CMK (cell line): Measurements from ENCODE around the gene RNF7.
"Not testable (repeated sequence)": the region's sequence is repeated elsewhere in the genome, so short reads cannot be mapped to it uniquely, and the experiment has no call there.

Experiments
- DNase-seq: peaks from one replicate; pipeline ENCODE4 v3.0.0-alpha.2; 2010; ENCODE audit warnings: low read depth

The RNF7 gene

DNA sequence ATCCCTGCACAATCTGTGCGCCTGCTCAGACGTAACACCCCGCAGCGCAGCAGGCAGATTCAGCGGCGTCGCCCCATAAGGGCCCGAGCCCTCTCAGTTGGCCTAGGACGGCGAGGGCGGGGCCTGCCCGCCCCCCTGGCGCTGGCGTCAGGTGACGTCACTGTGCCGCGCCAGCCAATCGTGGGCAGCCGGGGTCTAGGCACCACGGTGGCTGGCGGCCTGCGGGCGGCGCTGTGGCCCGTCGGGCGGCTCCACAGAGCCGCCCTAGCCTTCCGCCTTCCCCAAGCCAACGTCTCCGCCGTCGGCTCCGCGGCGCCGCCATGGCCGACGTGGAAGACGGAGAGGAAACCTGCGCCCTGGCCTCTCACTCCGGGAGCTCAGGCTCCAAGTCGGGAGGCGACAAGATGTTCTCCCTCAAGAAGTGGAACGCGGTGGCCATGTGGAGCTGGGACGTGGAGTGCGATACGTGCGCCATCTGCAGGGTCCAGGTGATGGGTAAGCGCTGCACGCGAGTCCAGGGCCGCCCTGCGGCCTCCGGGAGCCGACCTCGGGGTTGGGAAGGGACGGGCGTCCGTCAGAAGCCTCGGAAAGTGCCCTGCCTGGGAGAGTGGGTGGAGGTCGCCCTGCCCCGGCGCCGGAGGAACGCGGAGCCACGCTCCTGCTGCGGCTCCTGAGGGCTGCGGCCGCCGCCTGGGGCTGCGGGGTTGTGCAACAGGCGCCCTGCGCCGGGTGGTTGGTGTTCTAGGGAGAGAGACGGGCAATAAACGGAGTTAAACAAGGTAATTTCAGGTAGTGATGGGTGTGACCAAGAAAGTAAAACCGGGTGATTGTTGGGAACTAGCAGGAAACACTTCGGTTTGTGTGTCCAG lies at the start of gene RNF7:
Gene RNF7, plus strand, starts transcription at position 277 of the 869 bp plus-strand sequence. Its CDS starts 44 bp downstream, at position 321.
- peak; percentile 87 for DNase-seq

DNA sequence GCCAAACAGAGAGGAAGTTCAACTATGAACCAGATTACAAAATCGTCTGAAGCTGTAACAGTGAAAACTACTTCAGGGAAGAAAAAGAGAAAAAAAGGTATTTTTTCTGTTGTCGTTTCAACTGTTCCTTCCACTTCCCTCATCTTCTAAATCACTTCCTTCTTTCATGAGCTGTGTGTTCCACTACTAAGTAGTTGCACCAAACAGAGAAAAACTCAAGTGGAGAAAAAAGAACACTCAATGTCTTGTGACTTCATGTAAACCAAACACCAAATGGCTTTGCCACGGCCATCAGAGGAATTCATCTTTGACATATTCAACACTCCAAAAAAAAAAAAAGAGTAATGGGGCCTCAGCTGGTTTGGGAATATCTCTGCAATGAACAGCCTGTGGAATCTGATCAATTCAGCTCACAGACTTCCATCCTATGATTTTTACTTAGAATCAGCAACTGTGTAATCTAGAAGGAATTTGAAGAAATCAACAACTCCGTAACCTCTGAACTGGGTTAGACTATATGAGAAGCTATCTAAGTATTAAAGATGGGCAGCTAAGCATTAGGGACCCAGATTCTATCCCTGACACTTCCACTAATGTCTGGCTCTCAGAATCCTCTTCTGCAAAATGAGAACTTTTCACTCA lies 47.5 kb upstream of the RNF7 start:
- no peak for DNase-seq

DNA sequence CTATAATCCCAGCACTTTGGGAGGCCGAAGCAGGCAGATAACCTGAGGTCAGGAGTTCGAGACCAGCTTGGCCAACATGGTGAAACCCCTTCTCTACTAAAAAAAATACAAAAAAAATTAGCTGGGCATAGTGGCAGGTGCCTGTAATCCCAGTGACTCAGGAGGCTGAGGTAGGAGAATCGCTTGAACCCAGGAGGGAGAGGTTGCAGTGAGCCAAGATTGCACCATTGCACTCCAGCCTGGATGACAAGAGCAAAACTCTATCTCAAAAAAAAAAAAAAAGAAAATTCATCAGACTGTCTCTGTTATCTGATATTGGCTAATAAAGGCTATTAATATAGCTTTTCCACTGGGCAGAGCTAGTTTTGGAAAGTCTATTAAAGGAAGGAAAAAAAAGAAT lies 46.6 kb upstream of the RNF7 start:
- DNase-seq: not testable (repeated sequence)

DNA sequence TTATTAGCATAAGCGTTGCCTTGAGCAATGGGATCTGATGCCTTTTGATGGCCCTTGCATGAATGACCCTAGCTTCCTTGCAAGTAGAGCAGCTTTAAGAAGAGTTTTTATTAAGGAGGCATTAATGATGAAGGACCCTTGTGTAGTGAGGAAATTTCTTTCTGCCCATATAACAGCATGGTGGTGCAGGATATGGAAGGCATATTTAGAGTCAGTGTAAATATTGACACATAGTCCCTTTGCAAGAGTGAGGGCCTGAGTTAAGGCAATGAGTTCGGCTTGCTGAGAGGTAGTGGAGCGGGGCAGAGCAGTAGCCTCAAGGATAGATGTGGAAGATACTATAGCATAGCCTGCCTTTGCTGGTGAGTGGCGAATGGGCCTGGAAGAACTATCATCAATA lies 45.1 kb upstream of the RNF7 start:
- not testable (repeated sequence) for DNase-seq

DNA sequence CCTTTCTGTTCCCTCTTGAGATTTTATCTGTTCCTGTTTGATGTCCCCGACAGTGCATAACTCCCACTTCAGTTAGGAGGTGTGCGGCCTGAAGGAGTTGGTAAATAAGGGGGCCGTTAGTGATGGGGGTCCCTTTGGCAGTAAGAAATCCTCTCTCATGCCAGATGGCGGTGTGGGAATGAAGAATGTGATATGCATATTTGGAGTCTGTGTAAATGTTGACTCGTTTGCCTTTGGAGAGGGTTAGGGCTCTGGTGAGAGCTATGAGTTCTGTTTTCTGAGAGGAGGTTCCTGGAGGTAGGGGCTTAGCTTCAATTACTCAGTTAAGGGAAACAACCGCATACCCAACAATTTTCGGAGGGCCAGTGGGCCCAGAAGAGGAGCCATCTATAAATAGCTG lies 38.8 kb upstream of the RNF7 start:
- DNase-seq: no peak

DNA sequence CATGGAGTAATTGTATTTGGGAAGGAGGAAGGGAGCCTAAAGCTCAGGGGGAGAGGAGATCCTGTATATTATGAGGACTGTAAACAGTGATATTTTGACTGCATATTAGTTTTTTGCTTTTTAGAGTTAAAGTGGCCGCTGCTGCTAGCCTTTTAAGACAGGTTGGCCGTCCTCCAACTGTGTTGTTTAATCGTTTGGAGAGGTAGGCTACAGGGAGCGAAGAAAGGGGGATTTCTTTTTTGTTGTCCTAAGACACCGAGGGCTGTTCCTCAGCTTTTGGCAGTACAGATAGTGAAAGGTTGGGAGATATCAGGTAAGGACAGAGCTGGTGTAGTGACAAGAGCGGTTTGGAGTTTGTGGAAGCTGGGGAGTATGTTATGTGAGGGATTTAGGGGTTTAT lies 38.2 kb upstream of the RNF7 start:
- DNase-seq: no peak

DNA sequence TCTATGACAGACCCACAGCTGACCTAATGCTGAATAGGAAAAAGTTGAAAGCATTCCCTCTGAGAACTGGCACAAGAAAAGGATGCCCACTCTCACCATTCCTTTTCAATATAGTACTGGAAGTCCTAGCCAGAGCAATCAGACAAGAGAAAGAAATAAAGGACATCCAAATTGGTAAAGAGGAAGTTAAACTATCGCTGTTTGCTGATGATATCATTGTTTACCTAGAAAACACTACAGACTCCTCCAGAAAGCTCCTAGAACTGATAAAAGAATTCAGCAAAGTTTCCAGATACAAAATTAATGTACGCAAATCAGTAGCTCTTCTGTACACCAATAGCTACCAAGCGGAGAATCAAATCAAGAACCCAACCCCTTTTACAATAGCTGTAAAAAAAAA lies 34.7 kb upstream of the RNF7 start:
- DNase-seq: not testable (repeated sequence)

DNA sequence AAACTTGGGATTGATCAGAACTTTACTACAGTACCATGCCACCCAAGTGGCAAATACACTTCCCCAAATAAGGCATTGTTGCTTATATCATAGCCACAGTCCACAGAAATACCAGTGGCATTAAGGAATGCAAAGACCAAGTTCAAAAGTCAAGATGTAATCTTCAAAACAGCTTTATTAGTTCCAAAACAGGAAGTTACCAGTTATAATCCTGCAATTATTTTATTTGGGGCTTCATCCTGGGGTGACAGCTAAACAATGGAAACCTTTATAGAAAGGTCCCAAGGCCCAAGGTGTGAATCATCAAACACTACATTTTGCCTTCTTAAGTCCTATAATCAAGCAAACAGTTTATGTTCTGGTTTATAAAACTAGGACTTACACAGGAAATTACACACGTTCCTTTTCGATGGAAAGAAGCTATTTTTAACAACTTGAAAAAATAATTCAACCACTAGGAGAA lies 30.3 kb upstream of the RNF7 start:
- no peak for DNase-seq

DNA sequence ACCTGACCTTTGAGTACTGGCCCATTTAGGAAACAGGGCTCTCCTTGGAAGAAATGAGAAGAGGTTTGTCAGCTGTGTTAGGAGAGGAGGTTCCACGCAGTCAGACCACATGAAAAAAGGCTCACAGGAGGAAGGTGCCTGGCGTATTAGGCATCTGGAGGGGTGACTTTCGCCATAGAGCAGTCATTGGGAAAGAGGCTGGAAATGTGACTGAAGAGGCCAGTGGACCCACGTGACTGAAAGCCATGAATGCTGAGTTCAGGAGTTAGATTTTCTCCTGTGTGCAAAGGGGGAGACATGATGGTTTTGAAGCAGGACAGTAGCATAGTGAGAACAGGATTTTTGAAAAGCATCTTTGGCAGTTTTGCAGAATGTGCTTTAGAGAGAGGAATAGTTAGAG lies 29.7 kb upstream of the RNF7 start:
- DNase-seq: no peak

DNA sequence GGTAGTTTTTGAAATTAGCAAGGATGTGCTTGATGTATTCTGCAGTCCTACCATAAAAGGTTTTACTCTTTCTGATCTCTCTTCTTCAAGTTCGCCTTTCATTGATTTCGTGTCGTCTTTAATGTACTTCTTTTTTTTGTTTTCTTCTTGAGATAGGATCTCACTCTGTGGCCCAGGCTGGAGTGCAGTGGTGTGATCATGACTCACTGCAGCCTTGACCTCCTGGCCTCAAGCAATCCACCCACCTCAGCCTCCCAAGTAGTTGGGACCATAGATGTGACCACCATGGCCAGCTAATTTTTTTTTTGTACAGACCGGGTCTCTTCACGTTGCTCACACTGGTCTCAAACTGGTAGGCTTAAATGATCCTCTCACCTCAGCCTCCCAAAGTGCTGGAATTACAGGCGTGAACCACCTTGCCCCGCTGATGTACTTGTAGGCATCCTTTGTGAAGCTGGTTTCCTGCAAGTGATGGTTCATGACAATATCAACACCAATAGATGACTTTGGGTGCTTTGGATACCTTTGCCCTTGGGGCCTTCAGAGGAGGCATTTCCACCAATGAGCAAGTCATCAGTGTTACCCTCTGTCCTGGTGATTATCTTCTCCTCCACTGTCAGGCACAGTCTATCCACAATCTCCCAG lies 28.9 kb upstream of the RNF7 start:
- no peak for DNase-seq

DNA sequence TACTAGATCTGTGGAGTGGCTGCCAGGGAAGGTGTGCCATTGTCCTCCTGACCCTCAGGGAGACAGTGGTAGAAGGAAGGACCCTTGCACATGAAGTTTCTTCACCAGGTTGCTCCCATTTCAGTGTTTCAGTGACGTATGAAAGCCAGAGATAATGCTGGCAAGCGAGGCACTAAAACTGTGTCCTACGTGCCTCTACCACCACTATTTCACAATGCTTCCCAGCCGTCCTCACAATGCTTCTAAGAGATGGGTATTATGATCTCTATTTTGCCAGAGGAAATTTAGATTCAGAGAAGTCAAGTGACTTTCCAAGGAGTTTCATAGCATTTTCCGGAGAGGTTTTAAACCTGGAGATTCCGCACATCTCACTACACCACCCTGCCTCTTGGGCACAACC lies 28.0 kb upstream of the RNF7 start:
- no peak for DNase-seq

DNA sequence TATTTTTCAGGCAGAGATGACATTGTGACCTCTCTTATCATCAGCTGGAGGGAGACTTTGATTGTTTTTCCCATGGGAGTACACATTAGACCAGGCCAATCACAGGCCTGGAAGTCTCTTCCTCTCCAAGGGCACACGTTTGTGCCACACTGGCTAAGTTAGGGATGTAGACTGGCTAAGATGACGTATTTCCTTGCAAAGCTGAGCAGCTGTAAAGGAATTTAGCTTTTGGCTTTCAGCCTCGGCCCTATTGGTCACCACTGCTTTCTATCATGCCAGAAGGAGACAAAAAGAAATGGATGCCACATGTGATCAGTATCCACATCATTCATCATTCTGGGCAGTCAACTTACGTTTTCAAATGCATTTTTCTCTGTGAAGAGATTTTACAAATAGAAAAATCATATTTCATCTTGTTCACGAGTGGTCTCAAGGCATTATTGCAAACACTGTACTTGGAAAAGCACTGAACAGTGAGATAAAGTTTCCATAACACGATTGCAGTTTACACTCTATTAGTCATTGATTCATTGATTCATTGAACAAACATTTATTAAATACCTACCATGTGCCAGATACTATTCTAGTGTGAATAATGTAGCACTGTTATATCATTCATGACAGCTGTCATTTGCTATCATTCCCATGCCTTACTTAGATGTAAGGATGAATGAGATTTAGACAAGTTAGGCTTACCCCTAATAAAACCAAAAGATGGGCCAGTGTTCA lies 27.0 kb upstream of the RNF7 start:
- no peak for DNase-seq

DNA sequence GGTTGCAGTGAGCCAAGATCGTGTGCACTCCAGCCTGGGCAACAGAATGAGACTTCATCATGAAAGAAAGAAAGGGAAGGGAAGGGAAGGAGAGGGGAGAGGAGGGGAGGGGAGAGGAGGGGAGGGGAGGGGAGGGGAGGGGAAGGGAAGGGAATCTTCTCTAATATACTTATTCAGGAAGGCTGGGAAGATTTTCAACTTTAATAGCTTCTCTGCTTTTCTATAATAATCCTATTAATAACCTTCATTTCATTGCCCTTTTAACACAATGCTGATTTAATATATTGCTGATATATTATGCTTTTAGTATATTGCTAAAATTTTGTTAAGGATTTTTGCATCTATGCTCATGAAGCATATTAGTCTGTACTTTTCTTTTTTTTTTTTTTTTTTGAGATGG lies 23.4 kb upstream of the RNF7 start:
- no peak for DNase-seq

DNA sequence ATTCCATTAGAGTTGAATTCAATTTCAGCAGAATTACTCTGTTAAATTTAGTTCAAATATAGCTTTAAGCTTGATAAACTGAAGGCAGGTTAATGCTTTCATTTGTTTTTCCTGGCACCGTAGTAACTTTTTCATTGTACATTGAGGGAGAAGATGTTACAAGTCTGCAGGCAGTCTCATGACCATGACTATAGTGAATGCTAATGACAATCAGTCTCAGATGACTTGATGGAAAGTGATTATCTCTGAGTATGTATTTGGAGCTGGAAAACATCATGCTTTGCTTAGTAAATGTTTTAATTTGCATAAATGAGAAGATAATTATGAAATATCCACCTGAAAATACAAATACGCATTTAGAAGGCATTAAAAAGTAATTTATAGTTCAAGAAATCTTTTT lies 16.0 kb upstream of the RNF7 start:
- DNase-seq: no peak

DNA sequence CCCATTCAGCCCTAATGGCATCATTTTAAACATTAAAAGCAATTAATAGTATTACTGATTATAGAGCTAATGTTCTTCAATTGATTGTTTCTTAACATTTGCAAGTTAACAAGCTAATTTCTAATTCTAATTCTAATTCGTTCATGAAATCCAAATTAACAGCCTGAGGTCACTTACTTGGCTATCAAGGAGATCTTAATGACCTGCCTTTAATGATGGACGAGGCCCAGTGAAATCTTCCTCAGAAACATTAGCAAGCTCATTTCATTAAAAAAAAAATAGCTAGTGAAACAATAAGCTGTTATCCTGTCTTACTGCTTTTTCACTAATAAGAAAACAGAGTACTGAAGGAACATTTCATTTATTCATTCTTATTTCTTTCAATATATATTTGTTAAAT lies 15.4 kb upstream of the RNF7 start:
- DNase-seq: no peak

DNA sequence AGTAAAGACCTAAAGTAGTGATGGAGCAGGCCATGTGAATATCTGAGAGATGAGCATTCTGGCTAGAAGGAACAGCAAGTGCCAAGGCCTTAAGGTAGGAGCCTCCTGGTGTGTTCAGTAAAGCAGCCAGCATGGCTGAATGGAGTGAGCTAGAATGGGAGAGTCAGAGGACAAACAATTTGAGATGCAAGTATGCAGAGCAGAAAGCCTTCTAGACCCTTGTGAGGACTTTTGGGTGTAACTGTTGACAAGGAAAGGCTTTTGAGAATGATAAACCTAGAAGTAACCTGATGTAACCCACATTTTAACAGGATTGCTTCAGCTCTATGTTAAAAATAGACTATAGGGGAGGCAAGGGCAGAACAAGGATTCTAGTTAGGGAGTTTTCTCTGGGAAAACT lies 14.8 kb upstream of the RNF7 start:
- DNase-seq: no peak

DNA sequence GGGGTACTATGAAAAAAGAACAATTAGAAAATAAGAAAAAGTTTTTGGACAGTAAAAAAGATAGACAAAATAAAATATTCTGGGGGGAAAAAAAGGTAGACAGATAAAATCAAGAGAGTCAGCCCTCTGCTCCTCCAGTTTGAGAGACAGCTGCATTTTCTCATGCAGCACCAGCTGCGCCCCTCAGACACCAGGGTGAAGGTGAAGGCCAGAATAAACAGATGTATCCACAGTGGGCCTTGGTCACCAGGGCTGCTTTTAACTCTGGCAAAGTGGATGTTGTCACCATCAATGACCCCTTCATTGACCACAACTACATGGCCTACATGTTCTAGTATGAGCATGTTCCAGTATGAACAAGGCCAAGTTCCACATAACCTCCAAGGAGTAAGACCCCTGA lies 13.9 kb upstream of the RNF7 start:
- DNase-seq: no peak

DNA sequence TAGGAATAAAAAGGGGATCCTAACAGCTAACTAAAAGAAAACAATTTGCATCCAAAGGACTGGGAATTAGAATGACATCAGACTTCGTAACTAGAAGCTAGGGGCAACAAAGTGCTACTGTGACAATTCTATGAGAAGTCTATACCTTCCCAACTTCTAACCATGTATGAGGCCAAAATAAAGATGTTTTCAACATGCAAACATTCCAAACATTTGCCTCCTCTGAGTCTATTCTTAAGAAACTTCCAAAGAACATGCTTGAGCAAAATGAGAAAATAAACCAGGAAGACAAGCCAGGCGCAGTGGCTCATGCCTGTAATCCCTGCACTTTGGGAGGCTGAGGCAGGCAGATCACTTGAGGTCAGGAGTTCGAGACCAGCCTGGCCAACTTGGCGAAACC lies 13.1 kb upstream of the RNF7 start:
- DNase-seq: no peak

DNA sequence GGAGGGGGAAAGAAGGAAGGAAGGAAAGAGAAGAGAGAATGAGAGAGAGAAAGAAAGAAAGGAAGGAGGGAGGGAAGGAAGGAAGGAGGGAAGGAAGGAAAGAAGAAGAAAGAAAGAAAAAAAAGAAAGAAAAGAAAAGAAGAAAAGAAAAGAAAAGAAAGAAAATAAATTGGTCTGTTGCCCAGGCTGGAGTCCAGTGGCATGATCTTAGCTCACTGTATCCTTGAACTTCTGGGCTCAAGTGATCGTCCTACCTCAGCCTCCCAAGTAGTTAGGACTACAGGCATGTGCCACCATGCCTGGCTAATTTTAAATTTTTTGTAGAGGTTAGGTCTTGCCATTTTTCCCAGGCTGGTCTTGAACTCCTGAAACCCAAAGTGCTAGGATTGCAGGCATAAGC lies 11.6 kb upstream of the RNF7 start:
- DNase-seq: no peak

DNA sequence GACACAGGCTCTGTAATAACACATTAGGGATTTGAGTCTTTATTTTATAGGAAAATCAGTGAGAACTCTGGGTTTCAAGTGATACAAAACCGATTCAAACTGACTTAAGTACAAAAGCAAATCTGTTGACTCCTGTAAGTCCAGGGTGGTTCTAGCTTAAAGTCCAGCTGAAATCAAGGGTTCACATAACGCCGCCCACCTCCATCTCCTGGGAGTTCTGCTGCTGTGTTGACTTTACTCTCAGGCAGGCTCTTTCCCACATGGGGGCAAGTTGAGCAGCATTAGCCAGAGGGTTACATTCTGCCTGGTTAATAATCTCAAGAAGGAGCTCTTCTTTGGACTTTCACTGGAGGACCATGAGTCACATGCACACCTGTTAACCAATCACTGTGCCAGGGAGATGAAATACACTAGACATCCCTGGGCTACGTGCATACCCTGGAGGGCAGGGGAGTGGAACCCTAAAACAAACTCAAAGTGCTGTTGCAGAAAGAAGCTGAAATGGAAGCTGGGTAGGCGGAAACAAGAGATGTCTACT lies 9.7 kb upstream of the RNF7 start:
- DNase-seq: no peak

DNA sequence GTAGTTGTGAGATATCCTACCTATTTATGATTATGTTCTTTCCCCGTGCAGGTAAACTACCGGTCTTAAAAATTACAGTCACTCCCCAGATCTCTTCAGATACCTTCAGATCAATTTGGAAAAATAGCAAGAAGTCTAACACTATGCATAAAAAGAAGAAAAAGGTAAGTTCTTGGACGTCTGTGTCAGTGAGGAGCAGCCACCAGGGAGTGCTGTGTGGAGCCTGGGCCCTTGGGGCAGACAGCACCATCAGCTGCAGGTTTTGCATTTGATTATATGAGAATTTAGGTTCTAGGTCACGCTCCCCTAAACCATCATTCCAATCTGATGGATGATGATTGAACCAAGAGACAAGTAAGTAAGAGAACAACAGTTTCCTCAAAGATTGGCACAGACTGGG lies 8.9 kb upstream of the RNF7 start:
- no peak for DNase-seq

DNA sequence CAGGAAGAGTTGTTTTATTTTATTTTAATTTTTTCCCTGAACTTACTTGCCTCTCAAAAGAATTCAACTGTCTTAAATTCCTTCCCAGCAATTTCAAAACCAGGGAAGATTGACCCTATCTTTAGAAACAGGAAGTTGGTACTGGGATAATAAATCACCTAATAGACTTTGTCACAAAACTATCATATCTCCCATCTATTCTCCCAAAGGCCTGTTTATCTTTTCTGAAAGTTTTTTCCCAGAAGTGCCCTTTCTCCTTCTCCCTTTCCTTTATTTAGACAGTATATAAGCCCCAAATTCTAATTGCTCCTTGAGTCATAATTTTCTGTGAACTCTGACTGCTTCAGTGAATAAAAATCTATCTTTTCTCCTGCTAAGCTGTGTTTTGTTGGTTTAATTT lies 2.9 kb upstream of the RNF7 start:
- no peak for DNase-seq
